HG03175 (cell line): Measurements from ENCODE around the gene CATSPERD.
"Not testable (repeated sequence)": the region's sequence is repeated elsewhere in the genome, so short reads cannot be mapped to it uniquely, and the experiment has no call there.

Experiments used
- ATAC-seq: cut with Tn5 transposase; IDR thresholded peaks from one replicate; pipeline ENCODE4 v1.9.1; 2021; ENCODE audit warnings: mild to moderate bottlenecking, moderate library complexity; ENCODE audit not compliant: unreplicated experiment

CATSPERD gene

DNA sequence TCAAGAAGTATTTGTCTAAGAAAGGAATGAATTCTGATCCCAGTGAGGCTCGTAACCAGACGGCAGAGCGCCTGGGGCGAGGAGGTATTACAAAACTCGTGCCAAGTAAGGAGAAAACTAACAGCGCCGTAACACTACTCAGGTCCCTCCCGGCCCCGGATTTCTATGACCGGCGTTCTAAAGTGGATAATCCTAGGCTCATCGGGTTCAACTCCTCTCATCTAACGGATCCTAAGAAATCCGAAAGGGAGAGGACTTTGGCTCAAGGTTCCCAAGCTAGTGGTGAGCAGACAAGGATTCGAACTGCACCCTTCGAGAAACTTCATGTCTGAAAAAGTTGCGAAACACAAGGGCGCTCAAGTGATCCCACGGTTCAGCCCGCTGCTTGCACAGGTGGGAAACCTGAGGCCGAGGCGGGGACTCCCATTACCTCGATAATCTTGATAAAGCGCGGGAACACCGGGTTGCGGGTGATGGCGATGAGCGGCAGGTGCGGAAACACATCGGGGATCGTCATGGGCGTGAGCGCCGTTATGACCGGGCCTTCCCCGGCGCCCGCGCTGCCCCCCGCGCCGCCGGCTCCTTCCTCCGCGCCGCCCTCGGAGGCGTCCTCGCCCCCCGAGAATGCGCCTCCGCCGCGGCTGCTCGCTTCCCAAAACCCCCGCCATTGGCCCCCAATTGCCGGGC, 1.0 kb upstream of the CATSPERD start:
- ATAC-seq: peak; percentile 1

DNA sequence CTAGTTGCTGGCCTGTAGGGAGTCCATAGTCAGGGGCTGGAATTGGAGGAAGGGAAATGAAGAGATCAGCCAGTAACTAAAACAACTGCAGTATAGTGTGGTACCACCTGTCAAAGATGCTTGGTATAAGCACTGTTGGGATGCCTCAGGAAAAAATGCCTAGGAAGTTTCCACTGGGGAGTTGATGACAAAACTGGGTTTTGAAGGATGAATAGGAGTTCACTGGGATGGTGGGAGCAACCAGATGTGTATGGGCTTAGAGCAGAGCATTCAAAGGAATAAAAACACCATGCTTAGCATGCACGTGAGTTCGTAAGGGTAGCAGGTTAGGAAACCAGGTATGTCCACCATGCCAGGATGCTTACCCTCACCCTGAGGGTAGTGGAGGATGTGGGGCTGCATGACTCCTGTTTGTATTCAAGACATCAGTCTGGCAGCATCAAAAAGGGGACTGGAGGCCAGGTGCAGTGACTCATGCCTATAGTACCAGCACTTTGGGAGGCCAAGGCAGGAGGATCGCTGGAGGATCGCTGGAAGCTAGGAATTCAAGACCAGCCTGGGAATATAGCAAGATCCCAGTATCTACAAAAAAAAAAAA, 7.1 kb downstream of the CATSPERD start:
- no peak for ATAC-seq

DNA sequence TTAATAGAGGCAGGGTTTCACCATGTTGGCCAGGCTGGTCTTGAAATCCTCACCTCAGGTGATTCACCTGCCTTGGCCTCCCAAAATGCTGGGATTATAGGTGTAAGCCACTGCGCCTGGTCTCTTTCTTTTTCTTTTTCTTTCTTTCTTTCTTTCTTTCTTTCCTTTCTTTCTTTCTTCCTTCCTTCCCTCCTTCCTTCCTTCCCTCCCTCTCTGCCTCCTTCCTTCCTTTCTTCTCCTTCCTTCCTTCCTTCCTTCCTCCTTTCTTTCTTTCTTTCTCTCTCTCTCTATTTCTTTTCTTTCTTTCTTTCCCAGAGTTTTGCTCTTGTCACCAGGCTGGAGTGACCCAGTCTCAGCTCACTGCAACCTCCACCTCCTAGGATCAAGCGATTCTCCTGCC, 12.7 kb downstream of the CATSPERD start:
- not testable (repeated sequence) for ATAC-seq

DNA sequence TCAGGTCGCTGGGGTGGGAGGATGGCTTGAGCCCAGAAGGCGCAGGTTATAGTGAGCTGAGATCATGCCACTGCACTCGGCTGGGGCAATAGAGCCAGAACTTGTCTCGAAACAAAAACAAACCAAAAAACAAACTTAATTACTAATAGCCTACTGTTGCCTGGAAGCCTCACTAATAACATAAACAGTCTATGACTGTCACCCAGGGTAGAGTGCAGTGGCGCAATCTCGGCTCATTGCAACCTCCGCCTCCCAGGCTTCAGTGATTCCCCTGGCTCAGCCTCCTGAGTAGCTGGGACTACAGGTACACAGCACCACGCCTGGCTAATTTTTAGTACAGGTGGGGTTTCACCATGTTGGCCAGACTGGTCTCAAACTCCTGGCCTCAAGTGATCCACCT, 18.0 kb downstream of the CATSPERD start:
- no peak for ATAC-seq

GRCh38 chr19:5742051-5742450, 21.6 kb downstream of the CATSPERD start:
- ATAC-seq: no peak

DNA sequence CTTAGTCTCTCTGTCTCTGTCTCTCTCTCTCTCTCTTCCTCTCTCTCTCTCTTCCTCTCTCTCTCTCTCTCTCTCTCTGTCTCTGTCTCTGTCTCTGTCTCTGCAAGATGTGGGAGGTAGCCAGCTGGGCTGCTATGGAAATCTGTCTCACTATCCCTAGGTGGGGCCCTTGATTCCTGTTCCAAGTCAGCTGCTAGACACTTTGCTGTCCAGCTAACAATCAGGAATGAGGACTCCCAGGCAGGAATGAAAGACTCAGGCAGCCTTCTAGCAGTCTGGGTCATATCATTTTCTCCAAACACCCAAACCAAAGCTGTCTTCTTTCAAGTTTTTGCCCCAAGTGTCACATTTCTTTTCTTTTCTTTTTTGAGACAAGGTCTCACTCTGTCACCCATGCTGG, 23.2 kb downstream of the CATSPERD start:
- ATAC-seq: no peak

- ATAC-seq: not testable (repeated sequence)
Measured at GRCh38 chr19:5744999-5745398, 24.6 kb downstream of the CATSPERD start.

DNA sequence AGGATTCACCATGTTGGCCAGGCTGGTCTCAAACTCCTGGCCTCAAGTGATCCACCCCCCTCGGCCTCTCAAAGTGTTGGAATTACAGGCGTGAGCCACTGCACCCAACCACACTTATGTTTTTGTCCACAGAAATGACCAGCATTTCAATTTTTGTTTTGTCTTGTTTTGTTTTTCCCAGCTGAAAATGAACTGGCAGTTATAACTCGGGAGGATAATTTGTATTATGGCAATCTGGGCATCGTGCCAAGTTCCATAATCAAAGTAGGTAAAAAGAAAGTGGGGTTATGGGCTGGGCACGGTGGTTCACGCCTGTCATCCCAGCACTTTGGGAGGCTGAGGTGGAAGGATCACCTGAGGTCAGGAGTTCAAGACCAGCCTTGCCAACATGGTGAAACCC, 28.5 kb downstream of the CATSPERD start:
- not testable (repeated sequence) for ATAC-seq

DNA sequence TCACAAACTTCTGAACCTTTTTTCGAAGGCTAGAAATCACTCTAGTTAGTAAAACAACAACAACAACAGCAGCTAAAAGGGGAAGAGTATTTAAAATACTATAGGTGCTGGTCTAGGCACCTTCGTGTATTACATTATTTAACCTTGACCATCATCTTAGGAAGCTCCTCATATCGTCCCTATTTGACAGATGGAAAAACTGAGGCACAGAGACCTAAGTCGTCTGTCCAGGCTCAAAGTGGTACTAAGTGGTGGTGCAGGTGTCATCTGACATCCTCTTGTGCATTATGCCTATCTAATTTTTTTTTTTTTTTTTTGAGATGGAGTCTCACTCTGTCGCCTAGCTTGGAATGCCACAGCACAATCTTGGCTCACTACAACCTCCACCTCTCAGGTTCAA, 29.1 kb downstream of the CATSPERD start:
- ATAC-seq: no peak

DNA sequence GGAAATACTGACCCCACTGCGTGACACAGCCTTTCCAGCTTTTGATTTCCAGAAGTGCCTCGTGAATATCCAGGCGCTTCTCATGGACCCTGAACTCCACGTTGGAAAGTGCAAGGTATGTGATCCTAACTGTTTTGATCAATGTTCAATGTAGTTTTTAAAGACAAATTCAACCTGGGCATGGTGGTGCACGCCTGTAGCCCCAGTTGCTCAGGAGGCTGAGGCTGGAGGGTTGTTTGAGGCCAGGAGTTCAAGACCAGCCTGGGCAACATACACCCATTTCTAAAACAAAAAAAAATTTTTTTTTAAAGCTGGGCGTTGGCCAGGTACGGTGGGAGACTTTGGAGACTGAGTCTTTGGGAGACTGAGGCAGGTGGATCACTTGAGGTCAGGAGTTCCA, 31.3 kb downstream of the CATSPERD start:
- ATAC-seq: no peak

GRCh38 chr19:5753743-5754142, 33.3 kb downstream of the CATSPERD start:
- no peak for ATAC-seq

DNA sequence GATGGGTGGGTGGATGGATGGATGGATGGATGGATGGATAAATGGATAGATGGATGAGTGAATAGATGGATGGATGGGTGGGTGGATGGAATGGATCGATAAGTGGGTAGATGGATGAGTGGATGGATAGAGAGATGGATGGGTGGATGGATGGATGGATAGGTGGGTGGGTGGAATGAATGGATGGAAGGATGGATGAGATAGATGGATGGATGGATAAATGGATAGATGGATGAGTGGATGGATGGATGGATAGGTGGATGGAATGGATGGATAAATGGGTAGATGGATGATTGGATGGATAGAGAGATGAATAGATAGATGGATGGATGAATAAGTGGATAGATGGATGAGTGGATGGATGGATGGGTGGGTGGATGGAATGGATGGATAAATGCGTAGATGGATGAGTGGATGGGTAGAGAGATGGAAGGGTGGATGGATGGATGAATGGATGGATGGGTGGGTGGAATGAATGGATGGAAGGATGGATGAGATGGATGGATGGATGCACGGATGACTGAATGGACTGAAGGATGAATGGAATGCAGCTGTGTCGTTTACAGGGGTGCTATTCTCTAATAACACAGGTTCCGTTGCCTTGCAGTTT, 42.3 kb downstream of the CATSPERD start:
- ATAC-seq: no peak

GRCh38 chr19:5765220-5765619, 44.8 kb downstream of the CATSPERD start:
- ATAC-seq: no peak

- no peak for ATAC-seq
Measured at GRCh38 chr19:5767949-5768348, 47.5 kb downstream of the CATSPERD start.

DNA sequence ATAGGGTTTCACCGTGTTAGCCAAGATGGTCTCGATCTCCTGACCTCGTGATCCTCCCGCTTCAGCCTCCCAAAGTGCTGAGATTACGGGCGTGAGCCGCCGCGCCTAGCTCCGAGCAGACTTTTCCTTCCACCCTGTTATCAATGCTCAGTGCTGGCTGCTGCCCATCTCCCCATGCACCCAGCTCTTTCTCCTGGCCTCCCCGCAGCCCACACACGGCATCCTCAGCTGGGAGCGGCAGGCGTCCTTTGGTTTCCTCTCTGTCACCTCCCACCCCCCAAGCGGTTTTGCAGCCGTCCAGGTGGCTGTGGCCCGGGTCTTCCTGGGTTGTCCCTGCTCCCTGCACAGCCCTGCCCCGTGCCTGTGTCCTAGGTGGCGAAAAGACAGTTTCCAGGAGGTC, 52.0 kb downstream of the CATSPERD start:
- no peak for ATAC-seq

DNA sequence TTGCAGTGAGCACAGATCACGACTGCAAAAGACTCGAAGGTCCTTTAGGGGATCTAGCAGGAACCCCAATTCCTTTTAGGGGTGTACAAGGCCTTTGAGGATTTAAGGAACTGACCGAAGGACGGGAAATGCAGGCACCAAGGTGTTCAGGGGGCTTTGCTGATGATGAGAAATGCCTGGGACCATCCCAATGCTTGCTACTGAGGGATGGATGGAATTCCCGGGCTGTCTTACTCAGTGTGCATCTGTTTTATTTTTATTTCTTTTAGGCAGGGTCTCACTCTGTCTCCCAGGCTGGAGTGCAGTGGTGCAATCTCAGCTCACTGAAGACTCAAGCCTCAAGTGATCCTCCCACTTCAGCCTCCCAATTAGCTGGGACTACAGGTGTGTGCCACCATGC, 52.8 kb downstream of the CATSPERD start:
- ATAC-seq: no peak

GRCh38 chr19:5774921-5775320, 54.5 kb downstream of the CATSPERD start:
- no peak for ATAC-seq

GRCh38 chr19:5775668-5776309, 55.4 kb downstream of the CATSPERD start:
- no peak for ATAC-seq

DNA sequence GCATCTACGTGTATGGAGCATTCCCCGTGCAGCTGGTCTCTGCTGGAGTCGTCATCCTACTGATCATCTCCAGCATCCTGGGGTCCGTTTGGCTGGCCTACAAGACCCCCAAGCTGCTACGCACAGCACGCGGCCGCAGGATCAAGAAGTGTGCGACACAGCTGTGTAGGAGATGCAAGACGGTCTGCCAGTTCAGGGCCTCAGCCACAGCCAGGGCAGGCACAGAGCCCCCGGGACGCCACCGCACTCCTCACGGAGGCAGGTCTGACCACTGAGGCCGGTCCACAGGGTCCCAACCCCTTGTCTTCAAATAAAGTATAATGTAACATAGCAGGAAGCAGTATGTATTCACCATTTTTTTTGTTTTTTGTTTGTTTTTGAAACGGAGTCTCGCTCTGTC, 58.0 kb downstream of the CATSPERD start:
- no peak for ATAC-seq

DNA sequence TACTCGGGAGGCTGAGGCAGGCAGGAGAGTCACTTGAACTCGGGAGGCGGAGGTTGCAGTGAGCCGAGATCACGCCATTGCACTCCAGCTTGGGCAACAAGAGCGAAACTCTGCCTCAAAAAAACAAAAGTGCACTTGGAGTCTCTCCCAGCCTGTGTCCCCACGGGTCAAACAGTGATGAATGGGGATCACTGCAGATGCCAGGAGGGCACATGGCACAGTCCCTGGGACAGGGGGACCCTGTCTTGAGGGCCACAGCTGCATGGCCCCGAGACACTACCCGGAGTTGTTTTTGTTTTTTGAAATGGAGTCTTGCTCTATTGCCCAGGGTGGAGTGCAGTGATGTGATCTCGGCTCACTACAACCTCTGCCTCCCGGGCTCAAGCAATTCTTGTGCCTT, 60.5 kb downstream of the CATSPERD start:
- not testable (repeated sequence) for ATAC-seq

DNA sequence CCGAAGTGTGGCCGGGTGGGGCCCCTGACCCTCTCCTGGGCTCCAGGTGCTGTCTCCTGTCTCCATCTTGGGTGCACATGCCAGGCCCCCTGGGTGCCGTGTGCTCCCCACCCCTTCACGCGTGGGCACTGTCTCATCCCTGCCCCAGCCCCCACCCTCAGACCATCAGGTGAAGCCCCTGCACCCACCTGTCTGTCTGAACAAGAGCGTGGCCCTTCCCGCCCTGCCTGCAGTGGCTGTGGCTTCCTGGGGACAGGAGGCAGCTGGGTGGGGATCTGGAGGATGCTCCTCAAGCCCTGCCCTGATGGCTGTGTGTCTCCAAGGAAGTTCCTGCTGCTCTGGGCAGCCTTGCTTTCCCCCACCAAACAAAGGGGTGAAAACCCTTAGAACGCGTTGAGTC, 61.9 kb downstream of the CATSPERD start:
- ATAC-seq: no peak
